Epithelial cell of prostate (primary cell): ENCODE results near the gene ITGA5.

ENCODE experiments used
- DNase-seq: peaks from one replicate; pipeline ENCODE4 v3.0.0-alpha.2; 2011; ENCODE audit warnings: low read depth, low spot score
- H3K27ac ChIP-seq: fragments of 450-650 bp; 2 replicates; pipeline ENCODE4 v1.5.1; 2017; ENCODE audit warnings: mild to moderate bottlenecking

ITGA5 gene

GRCh38 chr12:54392485-54393206 is 26.4 kb downstream of the ITGA5 start:
- H3K27ac ChIP-seq: peak overlapping the region; percentile 73
- no peak for DNase-seq

GRCh38 chr12:54390668-54391551 is 28.2 kb downstream of the ITGA5 start:
- H3K27ac ChIP-seq: peak overlapping the region; percentile 90
- DNase-seq: no peak

GRCh38 chr12:54390176-54390667 is 28.8 kb downstream of the ITGA5 start:
- peak overlapping the region; percentile 90 for H3K27ac ChIP-seq
- DNase-seq: peak; percentile 56

GRCh38 chr12:54389607-54390175 is 29.4 kb downstream of the ITGA5 start:
- peak overlapping the region; percentile 90 for H3K27ac ChIP-seq
- DNase-seq: no peak

- peak overlapping the region; percentile 90 for H3K27ac ChIP-seq
- no peak for DNase-seq
Observed at GRCh38 chr12:54389134-54389508, 29.9 kb downstream of the ITGA5 start.

- H3K27ac ChIP-seq: peak overlapping the region; percentile 90
- DNase-seq: no peak
Observed at GRCh38 chr12:54388237-54389133, 30.6 kb downstream of the ITGA5 start.

- H3K27ac ChIP-seq: peak overlapping the region; percentile 90
- no peak for DNase-seq
Observed at GRCh38 chr12:54387114-54387467, 32.0 kb downstream of the ITGA5 start.

- DNase-seq: no peak
- H3K27ac ChIP-seq: peak overlapping the region; percentile 90
Observed at GRCh38 chr12:54386403-54387113, 32.5 kb downstream of the ITGA5 start.

- peak overlapping the region; percentile 90 for H3K27ac ChIP-seq
- no peak for DNase-seq
Observed at GRCh38 chr12:54385251-54385914, 33.7 kb downstream of the ITGA5 start.

GRCh38 chr12:54384591-54385041 is 34.5 kb downstream of the ITGA5 start, which contains the start of gene ZNF385A:
TSS of gene ZNF385A (minus strand) at chr12:54384733. CDS start at chr12:54384514, 219 bp downstream.
- no peak for DNase-seq
- peak within 1 kb of the TSS; percentile 90 for H3K27ac ChIP-seq

- DNase-seq: peak; percentile 98
- H3K27ac ChIP-seq: peak overlapping the region; percentile 90
Observed at GRCh38 chr12:54383041-54383609, 35.9 kb downstream of the ITGA5 start.

GRCh38 chr12:54381136-54381535 is 37.9 kb downstream of the ITGA5 start:
- peak overlapping the region; percentile 90 for H3K27ac ChIP-seq
- no peak for DNase-seq

- H3K27ac ChIP-seq: no peak overlapping the region
- DNase-seq: no peak
Observed at GRCh38 chr12:54379398-54380201, 39.5 kb downstream of the ITGA5 start.

- no peak for DNase-seq
- no peak overlapping the region for H3K27ac ChIP-seq
Observed at GRCh38 chr12:54378796-54379397, 40.2 kb downstream of the ITGA5 start.

GRCh38 chr12:54377797-54378515 is 41.1 kb downstream of the ITGA5 start:
- H3K27ac ChIP-seq: no peak overlapping the region
- no peak for DNase-seq

GRCh38 chr12:54377007-54377406 is 42.1 kb downstream of the ITGA5 start:
- no peak overlapping the region for H3K27ac ChIP-seq
- no peak for DNase-seq
